ENCODE results near the gene ZNHIT1.

ZNHIT1 gene

GRCh38 chr7:101240226-101241014, 22.5 kb downstream of the ZNHIT1 start:
- H3K27ac ChIP-seq, result no peak overlapping the region
- TF ChIP-seq ZFX (IDR thresholded peaks at IDR 0.05; ENCODE audit: borderline replicate concordance) (no peak), CTCF (IDR thresholded peaks at IDR 0.05) (no peak)

- no peak overlapping the region for H3K27ac ChIP-seq
- TF ChIP-seq CTCF (IDR thresholded peaks at IDR 0.05), result no peak
- no peak for TF ChIP-seq ZFX (IDR thresholded peaks at IDR 0.05; ENCODE audit: borderline replicate concordance)
These were observed 23.0 kb downstream of the ZNHIT1 start for GRCh38 chr7:101241015-101241363.

- no peak overlapping the region for H3K27ac ChIP-seq
- no peak for TF ChIP-seq ZFX (IDR thresholded peaks at IDR 0.05; ENCODE audit: borderline replicate concordance)
- no peak for TF ChIP-seq CTCF (IDR thresholded peaks at IDR 0.05)
These were observed 23.7 kb downstream of the ZNHIT1 start for GRCh38 chr7:101241443-101242349.

DNA sequence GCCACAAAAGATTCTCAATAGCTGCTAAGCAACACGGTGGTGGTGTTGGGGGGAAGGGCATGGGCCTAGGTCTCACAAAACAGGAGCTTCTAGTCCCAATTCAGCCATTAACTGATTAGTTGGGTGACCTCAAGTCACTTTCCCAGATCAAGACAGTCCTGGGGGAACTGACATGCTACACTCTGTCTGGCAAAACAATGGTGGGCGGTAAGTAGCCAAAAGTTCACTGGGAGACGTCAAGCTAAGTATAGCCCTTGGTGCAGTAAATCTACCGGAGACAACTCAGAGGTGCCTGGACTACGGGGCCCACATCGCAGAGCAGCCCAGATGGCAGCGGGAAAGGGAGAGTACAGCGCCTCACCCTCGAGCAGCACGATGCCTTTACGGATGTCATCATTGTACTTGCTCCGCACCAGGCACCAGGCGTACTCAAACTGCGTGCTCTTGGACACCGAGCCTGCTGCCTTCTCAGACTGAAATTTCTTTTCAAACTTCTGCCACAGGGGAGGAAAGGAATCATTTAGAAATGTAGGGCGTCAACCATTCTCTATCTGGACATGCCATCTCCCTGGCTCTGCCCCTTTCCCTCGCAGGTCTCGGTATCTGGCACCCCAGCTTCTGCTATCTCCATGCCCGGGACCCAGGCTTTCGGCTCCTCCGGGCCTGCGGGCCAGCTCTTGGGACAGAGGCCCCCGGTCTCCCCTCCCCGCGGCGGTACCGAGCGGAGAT, 25.8 kb downstream of the ZNHIT1 start:
- H3K27ac ChIP-seq, result peak overlapping the region; percentile 90
- TF ChIP-seq CTCF (IDR thresholded peaks at IDR 0.05) (peak; percentile 99; the same call in 1 of the 2 replicates), ZFX (IDR thresholded peaks at IDR 0.05; ENCODE audit: borderline replicate concordance) (no peak)

DNA sequence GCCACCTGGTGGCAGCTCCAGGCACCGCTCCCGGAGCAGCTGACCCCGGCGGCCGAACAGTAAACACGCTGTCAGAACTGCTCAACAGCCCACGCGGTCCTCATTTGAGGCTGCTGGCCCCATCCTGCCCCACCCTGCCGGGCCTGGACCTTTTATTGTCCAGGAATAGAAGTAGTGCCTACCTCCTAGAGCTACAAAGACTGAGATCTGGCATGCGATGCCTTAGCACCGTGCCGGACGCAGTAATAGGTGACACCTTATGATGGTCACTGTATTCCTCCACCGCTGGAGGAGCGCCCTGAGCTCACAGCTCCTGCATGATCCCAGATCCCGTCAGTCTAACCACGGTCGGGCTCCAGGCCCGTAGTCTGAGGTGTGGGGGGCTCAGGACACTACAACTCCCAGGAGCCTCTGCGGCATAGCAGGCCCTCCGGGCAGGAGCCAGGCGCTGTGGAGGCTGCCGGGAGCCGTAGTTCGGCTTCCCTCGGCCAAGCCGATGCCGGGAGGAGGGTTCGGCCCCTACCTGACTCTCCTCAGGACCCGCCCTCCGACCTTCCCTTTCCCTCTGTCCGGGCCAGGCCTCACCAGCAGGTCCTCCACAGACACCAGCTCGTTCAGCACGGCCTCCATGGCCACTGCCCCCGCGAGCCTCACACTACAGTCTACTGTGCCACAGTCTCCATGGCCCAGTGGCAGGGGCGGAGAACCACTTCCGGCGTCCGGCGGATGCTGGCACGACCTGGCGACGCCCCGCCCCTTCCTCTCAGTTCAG, 26.6 kb downstream of the ZNHIT1 start, which contains the start of gene FIS1:
Gene FIS1 (minus strand): TSS at position 707 of the 772 bp plus-strand sequence. CDS start 77 bp downstream, at position 630.
- TF ChIP-seq CTCF (IDR thresholded peaks at IDR 0.05), result peak; percentile 62
- no peak for TF ChIP-seq ZFX (IDR thresholded peaks at IDR 0.05; ENCODE audit: borderline replicate concordance)
- H3K27ac ChIP-seq, result peak within 1 kb of the TSS; percentile 90

DNA sequence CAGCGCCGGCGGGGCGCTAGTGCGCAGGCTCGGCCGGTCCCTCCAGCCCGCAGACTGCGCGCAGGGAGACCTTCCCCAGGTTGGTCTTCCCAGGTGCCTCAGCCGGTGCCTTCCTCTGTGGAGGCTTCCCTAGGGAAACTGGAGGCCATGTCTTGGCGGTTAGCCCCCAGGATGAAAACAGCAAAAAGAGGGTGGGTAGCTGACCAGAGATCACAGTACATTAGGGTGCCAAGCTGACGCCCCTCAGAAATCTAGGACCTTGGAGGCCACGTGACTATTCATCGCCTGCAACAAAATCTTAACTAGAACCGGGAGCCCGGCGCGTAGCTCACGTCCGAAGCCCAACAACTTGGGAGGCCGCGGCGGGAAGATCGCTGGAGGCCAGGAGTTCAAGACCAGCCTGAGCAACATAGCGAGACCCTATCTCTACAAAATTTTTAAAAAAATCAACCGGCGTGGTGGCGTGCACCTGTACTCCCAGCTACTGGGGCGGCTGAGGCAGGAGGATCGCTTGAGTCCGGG, 27.2 kb downstream of the ZNHIT1 start:
- peak overlapping the region; percentile 90 for H3K27ac ChIP-seq
- no peak for TF ChIP-seq CTCF (IDR thresholded peaks at IDR 0.05)
- no peak for TF ChIP-seq ZFX (IDR thresholded peaks at IDR 0.05; ENCODE audit: borderline replicate concordance)
